Esophagus muscularis mucosa (tissue), 4 donors: ENCODE results near the gene SKI. TPM values are rescaled to one million over a fixed set of nuclear protein-coding genes. Genes with fewer than 3 reads are reported as not detected.

ENCODE experiments used
- DNase-seq: peaks from one replicate; pipeline ENCODE4 v3.0.0-alpha.2; 2017; ENCODE audit errors: extremely low spot score
- H3K27ac ChIP-seq, 4 donors: fragments of 200-600 bp; sonication (generic); replicated peaks in 1 of 4; 1 replicate in 3 of 4; 2 replicates in 1 of 4; pipeline ENCODE4 v1.5.1; 2016 to 2019; ENCODE audit warnings: mild to moderate bottlenecking in 1 of 4
- H3K27me3 ChIP-seq, 4 donors: fragments of 200-600 bp; sonication (generic); one replicate each; pipeline versions ENCODE4 v1.5.1 to v1.6.0; 2016 to 2019
- H3K36me3 ChIP-seq, 4 donors: fragments of 200-600 bp; sonication (generic); one replicate each; pipeline ENCODE4 v1.5.1; 2016 to 2019
- H3K4me1 ChIP-seq, 4 donors: fragments of 200-600 bp; sonication (generic); one replicate each; pipeline ENCODE4 v1.5.1; 2016 to 2019
- H3K4me3 ChIP-seq, 4 donors: fragments of 200-600 bp; sonication (generic); 1 replicate in 2 of 4; 2 replicates in 2 of 4; pipeline ENCODE4 v1.5.1; 2016 to 2019; ENCODE audit warnings: mild to moderate bottlenecking in 4 of 4, moderate library complexity in 1 of 4
- H3K9me3 ChIP-seq, 4 donors: fragments of 200-600 bp; sonication (generic); 1 replicate in 3 of 4; 2 replicates in 1 of 4; pipeline ENCODE4 v1.5.1; 2016 to 2019
- EP300 ChIP-seq: sonication (generic); formaldehyde crosslinking; IDR thresholded peaks from one replicate; pipeline ENCODE4 v1.6.1; 2017; ENCODE audit warnings: antibody characterized with exemption
- POLR2A ChIP-seq: fragments of 450-650 bp; IDR thresholded peaks from one replicate; pipeline ENCODE4 v1.6.1; 2017; ENCODE audit warnings: antibody characterized with exemption, moderate library complexity, mild to moderate bottlenecking, low read depth
- POLR2AphosphoS5 ChIP-seq, 2 donors: sonication (generic); formaldehyde crosslinking; IDR thresholded peaks; one replicate each; pipeline ENCODE4 v1.6.1; 2017; ENCODE audit warnings: antibody characterized with exemption in 2 of 2
- WGBS: methylation state at CpG from one replicate; pipeline ENCODE4 v1.1.5; 2018; 5-methylcytosine and 5-hydroxymethylcytosine counted together
- intact Hi-C: fragments of 100-400 bp; cut with DNase I; formaldehyde crosslinking; loops from one replicate; pipeline ENCODE4 v1.15.1; 2023
- total RNA-seq, 4 donors: library from RNA; depleted of rRNA; stranded (reverse); fragments of >200 nt; gene quantifications; one replicate each; pipeline versions ENCODE4 v1.1.0 to v1.2.1, GENCODE V29; 2016
- TF ChIP-seq, protein P1 (sequence below), 3 experiments: fragments of 200-600 bp in 2 of 3; fragments of 450-650 bp in 1 of 3; sonication (generic) in 2 of 3; IDR thresholded peaks; one replicate each; pipeline ENCODE4 v1.5.1; 2017 to 2019; ENCODE audit warnings: antibody characterized with exemption in 3 of 3, mild to moderate bottlenecking in 2 of 3, moderate library complexity in 1 of 3

SKI gene
- total RNA-seq, 4 donors from 2014 or later, result 70.1 to 190 (median 124) TPM

DNA sequence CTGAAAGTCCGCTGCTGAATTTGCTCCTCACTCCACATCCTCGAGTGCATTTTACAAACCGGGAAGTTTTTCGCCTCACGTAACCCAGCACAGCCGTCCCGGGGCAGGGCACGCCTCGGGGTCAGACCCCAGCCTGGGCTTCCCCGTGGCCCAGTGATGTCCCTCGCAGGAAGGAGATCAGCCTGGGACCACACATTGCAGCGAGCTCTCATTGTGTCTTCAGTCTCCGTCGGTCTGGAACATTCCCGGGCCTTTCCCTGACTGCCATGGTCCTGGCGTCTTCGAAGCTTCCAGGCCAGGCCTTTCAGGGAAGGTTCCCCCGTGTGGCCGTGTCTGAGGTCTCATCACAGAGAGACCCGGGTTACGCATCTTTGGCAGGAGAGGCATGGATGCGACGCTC is 119.8 kb downstream of the SKI start:
- WGBS, result 94% methylated on average over 19 of the region's 23 CpGs
- no peak for DNase-seq

DNA sequence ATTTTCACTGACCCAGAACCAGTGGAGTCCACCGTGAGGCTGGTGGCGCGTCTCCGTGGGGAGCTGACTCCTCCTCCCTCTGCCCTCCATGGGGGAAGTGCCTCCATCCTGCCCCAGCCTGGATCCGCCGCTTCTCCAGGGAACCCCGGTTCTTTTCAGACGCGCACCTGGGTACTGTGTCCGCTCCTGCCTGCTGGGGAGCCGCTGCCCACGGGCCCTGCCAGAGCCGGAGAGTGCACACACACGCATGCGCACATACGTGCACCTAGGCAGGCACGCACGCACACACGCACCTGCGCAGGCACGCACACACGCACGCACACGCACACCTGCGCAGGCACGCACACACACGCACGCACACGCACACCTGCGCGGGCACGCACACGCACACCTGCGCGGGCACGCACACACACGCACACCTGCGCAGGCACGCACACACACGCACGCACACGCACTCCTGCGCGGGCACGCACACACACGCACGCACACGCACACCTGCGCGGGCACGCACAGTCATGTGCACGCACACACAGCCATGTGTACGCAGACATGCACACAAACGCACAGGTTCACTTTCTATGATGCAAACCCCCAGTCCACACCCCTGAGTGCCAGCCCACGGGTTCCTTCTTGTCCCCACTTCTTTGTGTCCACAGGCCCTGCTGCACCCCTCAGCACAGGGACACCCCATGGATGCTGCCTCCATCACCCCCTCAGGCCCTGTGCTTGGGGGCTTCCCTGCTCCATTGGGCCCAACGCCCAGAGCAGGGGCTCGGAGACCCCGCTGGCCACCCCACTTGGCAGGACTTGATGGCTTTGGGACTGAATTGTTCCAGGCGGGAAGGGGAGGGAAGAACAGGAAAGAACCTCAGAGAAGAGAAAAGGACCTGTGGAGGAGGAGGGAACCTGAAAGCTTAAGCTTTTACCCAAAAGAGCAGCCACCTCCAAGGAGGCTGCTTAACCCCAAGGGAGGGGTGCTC is 120.5 kb downstream of the SKI start:
- intact Hi-C loops, result no loop called here

More for the DNA sequence above, 119.8 kb downstream of the SKI start:
- H3K36me3 ChIP-seq, result no peaks in the 10 kb centered on the region
- no peaks in the 10 kb centered on the region for H3K9me3 ChIP-seq
- H3K27me3 ChIP-seq, result no peaks in the 10 kb centered on the region
- H3K27ac ChIP-seq, result no peak overlapping the region
- no peak overlapping the region for H3K4me3 ChIP-seq
- intact Hi-C loops, result no loop called here
- TF ChIP-seq EP300 (no peak), POLR2A (no peak), POLR2AphosphoS5 (IDR thresholded peaks at IDR 0.05) (no peak)
- TF ChIP-seq, protein P1, sequence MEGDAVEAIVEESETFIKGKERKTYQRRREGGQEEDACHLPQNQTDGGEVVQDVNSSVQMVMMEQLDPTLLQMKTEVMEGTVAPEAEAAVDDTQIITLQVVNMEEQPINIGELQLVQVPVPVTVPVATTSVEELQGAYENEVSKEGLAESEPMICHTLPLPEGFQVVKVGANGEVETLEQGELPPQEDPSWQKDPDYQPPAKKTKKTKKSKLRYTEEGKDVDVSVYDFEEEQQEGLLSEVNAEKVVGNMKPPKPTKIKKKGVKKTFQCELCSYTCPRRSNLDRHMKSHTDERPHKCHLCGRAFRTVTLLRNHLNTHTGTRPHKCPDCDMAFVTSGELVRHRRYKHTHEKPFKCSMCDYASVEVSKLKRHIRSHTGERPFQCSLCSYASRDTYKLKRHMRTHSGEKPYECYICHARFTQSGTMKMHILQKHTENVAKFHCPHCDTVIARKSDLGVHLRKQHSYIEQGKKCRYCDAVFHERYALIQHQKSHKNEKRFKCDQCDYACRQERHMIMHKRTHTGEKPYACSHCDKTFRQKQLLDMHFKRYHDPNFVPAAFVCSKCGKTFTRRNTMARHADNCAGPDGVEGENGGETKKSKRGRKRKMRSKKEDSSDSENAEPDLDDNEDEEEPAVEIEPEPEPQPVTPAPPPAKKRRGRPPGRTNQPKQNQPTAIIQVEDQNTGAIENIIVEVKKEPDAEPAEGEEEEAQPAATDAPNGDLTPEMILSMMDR (IDR thresholded peaks at IDR 0.05), result no peak
- H3K4me1 ChIP-seq, result peaks cover under 1 to 3% (median 2%) of the 10 kb centered on the region in 4 donors

DNA sequence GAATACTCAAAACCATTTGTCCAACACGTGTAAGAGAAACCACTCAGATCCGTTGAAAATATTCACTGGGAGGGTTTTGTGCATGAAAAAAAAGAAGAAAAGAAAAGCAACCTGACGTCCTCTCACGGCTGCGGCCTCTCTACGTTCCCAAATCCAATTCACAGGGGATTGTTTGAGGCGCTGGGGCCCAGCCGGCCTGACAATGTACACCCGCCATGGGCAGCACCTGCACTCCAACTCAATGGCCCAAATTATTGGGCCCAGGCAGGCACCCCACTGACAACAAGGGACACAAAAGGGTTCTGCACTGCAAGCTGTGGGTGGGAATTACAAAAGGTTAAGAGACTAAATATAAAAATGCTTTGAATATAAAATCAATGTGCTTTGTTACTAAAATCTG is 121.7 kb downstream of the SKI start:
- Histone ChIP-seq H3K4me3 (no peak overlapping the region), H3K27me3 (no peaks in the 10 kb centered on the region), H3K36me3 (no peaks in the 10 kb centered on the region), H3K4me1 (peaks cover 3 to 17% (median 16%) of the 10 kb centered on the region in 4 donors), H3K9me3 (no peaks in the 10 kb centered on the region), H3K27ac (no peak overlapping the region)
- intact Hi-C loops, result no loop called here
- WGBS, result 89% methylated on average over 9 of the region's 9 CpGs
- DNase-seq, result no peak
- no peak for TF ChIP-seq POLR2A
- TF ChIP-seq EP300, result no peak
- TF ChIP-seq, protein P1 (IDR thresholded peaks at IDR 0.05), result no peak
- no peak for TF ChIP-seq POLR2AphosphoS5 (IDR thresholded peaks at IDR 0.05)

More for the DNA sequence above, 120.5 kb downstream of the SKI start:
- Histone ChIP-seq H3K27ac (no peak overlapping the region), H3K4me1 (peaks cover 3 to 10% (median 9%) of the 10 kb centered on the region in 4 donors), H3K4me3 (no peak overlapping the region), H3K36me3 (no peaks in the 10 kb centered on the region), H3K27me3 (no peaks in the 10 kb centered on the region), H3K9me3 (no peaks in the 10 kb centered on the region)
- DNase-seq, result no peak
- no peak for TF ChIP-seq POLR2A
- no peak for TF ChIP-seq EP300
- no peak for TF ChIP-seq POLR2AphosphoS5 (IDR thresholded peaks at IDR 0.05)
- TF ChIP-seq, protein P1 (IDR thresholded peaks at IDR 0.05), result no peak
- 86% methylated on average over 44 of the region's 59 CpGs for WGBS

DNA sequence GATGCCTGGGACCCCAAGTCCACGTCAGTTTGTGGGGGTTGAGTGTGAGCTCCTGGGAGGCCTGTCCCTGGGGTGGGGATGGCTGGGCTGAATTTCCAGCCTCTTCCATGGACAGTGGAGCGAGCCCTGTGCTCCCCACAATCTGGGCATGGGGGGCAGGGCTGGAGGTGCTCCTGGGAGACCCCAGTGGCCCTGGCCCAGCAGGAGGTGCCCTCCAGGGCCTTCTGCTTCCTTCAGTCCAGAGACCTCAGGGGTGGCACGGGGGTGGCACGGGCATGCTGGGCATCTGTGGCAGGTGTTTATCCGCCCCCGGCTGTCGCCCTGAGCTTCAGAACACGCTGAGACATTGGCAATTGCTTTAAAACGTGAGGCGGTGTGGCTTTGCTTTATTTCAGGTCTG is 122.4 kb downstream of the SKI start:
- intact Hi-C loops, result no loop called here
- Histone ChIP-seq H3K27me3 (no peaks in the 10 kb centered on the region), H3K4me1 (peaks cover 3 to 24% (median 22%) of the 10 kb centered on the region in 4 donors), H3K27ac (no peak overlapping the region), H3K36me3 (no peaks in the 10 kb centered on the region), H3K4me3 (no peak overlapping the region), H3K9me3 (no peaks in the 10 kb centered on the region)
- no peak for DNase-seq
- 84% methylated on average over 8 of the region's 10 CpGs for WGBS
- TF ChIP-seq POLR2AphosphoS5 (IDR thresholded peaks at IDR 0.05), result no peak
- TF ChIP-seq, protein P1 (IDR thresholded peaks at IDR 0.05), result no peak
- TF ChIP-seq POLR2A, result no peak
- no peak for TF ChIP-seq EP300
